Left lung (tissue), 10 donors: ENCODE results near the gene FOXL3. TPM values are rescaled to one million over a fixed set of nuclear protein-coding genes. Genes with fewer than 3 reads are reported as not detected.

Experiments used
- ATAC-seq: fragments of 200-7000 bp; cut with Tn5 transposase; one replicate; pipeline ENCODE4 v1.9.1; 2020; ENCODE audit warnings: moderate library complexity
- DNase-seq, 4 donors: peaks; one replicate each; pipeline ENCODE4 v3.0.0-alpha.2; 2013 to 2020
- H3K27ac ChIP-seq, 2 donors: fragments of 200-600 bp; sonication (generic) in 1 of 2; one replicate each; pipeline versions ENCODE4 v1.5.0 to v1.8.0; 2020 to 2021
- H3K27me3 ChIP-seq, 2 donors: fragments of 200-600 bp; sonication (generic) in 1 of 2; one replicate each; pipeline versions ENCODE4 v1.5.0 to v1.8.0; 2020 to 2021
- H3K36me3 ChIP-seq, 2 donors: fragments of 200-600 bp; sonication (generic) in 1 of 2; one replicate each; pipeline versions ENCODE4 v1.5.0 to v1.8.0; 2020 to 2021
- H3K4me1 ChIP-seq, 2 donors: fragments of 200-600 bp; one replicate each; pipeline ENCODE4 v1.8.0; 2021
- H3K4me3 ChIP-seq, 2 donors: fragments of 200-600 bp; sonication (generic) in 1 of 2; one replicate each; pipeline versions ENCODE4 v1.5.0 to v1.8.0; 2020 to 2021; ENCODE audit warnings: mild to moderate bottlenecking in 1 of 2
- H3K9me3 ChIP-seq, 2 donors: fragments of 200-600 bp; sonication (generic) in 1 of 2; one replicate each; pipeline versions ENCODE4 v1.5.0 to v1.8.0; 2020 to 2021
- intact Hi-C, 2 donors: fragments of 100-400 bp; cut with DNase I; formaldehyde crosslinking; loops; one replicate each; pipeline versions ENCODE4 v1.11.2 to v1.14.2; 2022
- polyA plus RNA-seq, 6 donors: library from polyadenylated mRNA; unstranded; fragments of 120-200 nt; gene quantifications; one replicate each; pipeline ENCODE4 v1.2.1, GENCODE V29; 2013; ENCODE audit not compliant: insufficient read length in 6 of 6
- total RNA-seq, 2 donors: library from RNA; stranded (reverse); fragmentation: NEBNext Ultra II Directional; extraction: Animal tissue kit (Norgen Biotek cat#: 25700); gene quantifications; one replicate each; pipeline ENCODE4 v1.2.1, GENCODE V29; 2021
- TF ChIP-seq, protein P1 (sequence below), 2 donors: fragments of 200-600 bp; sonication (generic) in 1 of 2; IDR thresholded peaks; one replicate each; pipeline versions ENCODE4 v1.5.0 to v1.8.0; 2021; ENCODE audit warnings: antibody characterized with exemption in 2 of 2
- donor health status: DM: no; HTN: yes; CAD: no.
- donor health status: DM: no; HTN: no; CAD: no.

The FOXL3 gene
- total and polyA plus RNA-seq, 8 donors: not detected

DNA sequence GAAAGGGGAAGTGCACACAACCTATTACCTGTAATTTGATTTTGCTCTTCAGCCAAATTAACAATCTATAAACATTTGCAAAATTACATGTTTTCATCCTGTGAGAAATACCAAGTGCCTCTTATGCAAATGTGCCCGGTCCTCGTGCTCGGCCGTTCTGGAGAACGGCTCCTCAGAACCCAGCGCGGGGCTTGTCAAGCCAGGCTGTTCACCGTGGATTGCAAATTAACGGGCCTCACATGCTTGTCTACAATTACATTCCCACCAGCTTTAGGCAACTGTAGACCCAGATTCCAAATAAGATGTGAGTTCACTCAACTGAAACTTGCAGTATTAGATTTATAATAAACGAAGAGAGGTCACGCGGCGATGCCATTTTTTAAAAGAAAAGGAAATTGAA is 8.8 kb downstream of the FOXL3 start:
- no peak for ATAC-seq
- intact Hi-C loops: no loop called here
- H3K27me3 ChIP-seq: peaks cover 0 to 33% of the 10 kb centered on the region in 2 donors

DNA sequence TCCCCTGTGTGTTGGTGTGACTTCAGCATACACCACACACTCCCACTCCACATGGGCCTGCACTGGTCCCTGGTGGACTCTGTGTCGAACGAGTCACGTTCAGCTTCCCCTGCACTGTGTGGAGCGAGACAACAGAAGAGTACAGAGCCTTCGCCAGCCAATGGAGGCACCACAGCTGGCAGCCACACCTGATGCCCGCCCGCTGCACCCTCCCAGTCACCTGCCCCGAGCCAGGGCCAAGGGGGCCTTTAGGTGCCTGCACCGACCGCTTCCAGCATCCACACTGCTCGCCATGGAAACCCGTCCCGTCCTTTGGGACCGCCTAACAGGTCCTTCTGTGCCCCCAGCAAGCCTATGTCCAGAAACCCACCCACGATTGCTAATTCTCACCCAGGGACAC is 9.2 kb downstream of the FOXL3 start:
- TF ChIP-seq, protein P1, sequence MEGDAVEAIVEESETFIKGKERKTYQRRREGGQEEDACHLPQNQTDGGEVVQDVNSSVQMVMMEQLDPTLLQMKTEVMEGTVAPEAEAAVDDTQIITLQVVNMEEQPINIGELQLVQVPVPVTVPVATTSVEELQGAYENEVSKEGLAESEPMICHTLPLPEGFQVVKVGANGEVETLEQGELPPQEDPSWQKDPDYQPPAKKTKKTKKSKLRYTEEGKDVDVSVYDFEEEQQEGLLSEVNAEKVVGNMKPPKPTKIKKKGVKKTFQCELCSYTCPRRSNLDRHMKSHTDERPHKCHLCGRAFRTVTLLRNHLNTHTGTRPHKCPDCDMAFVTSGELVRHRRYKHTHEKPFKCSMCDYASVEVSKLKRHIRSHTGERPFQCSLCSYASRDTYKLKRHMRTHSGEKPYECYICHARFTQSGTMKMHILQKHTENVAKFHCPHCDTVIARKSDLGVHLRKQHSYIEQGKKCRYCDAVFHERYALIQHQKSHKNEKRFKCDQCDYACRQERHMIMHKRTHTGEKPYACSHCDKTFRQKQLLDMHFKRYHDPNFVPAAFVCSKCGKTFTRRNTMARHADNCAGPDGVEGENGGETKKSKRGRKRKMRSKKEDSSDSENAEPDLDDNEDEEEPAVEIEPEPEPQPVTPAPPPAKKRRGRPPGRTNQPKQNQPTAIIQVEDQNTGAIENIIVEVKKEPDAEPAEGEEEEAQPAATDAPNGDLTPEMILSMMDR (IDR thresholded peaks at IDR 0.05): no peak
- intact Hi-C loops: no loop called here
- no peak for DNase-seq
- ATAC-seq: no peak
- no peak overlapping the region for H3K4me3 ChIP-seq
- no peaks in the 10 kb centered on the region for H3K36me3 ChIP-seq
- no peak overlapping the region for H3K27ac ChIP-seq
- H3K4me1 ChIP-seq: no peaks in the 10 kb centered on the region
- no peaks in the 10 kb centered on the region for H3K9me3 ChIP-seq
- H3K27me3 ChIP-seq: peaks cover 0 to 29% of the 10 kb centered on the region in 2 donors

More for the DNA sequence above, 8.8 kb downstream of the FOXL3 start:
- H3K36me3 ChIP-seq: no peaks in the 10 kb centered on the region
- no peak for DNase-seq
- H3K4me3 ChIP-seq: no peak overlapping the region
- H3K27ac ChIP-seq: no peak overlapping the region
- no peaks in the 10 kb centered on the region for H3K9me3 ChIP-seq
- TF ChIP-seq, protein P1 (IDR thresholded peaks at IDR 0.05): no peak
- H3K4me1 ChIP-seq: no peaks in the 10 kb centered on the region

DNA sequence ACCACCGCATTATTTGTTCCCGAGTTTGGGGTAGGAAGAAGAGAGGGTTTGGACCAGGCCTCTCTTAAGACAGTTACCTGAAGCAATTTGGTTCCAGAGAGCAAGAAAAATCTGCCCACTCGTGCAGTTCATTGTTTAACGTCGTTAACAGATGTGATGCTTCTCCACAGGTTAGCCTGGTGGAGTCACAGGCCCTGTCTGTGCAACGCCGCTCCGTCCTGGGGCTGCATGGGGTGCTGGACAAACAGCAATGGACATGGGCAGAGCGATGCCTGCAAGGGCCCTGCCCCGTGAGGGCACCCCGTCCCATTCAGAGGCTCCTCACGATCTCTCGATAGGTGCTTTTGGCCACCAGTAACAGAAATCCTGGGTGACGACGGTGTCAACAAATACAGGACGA is 9.7 kb downstream of the FOXL3 start:
- H3K4me1 ChIP-seq: no peaks in the 10 kb centered on the region
- intact Hi-C loops: no loop called here
- no peak overlapping the region for H3K4me3 ChIP-seq
- ATAC-seq: no peak
- no peak for DNase-seq
- no peaks in the 10 kb centered on the region for H3K9me3 ChIP-seq
- no peaks in the 10 kb centered on the region for H3K36me3 ChIP-seq
- no peak overlapping the region for H3K27ac ChIP-seq
- peaks cover 0 to 24% of the 10 kb centered on the region in 2 donors for H3K27me3 ChIP-seq
- TF ChIP-seq, protein P1 (IDR thresholded peaks at IDR 0.05): no peak

DNA sequence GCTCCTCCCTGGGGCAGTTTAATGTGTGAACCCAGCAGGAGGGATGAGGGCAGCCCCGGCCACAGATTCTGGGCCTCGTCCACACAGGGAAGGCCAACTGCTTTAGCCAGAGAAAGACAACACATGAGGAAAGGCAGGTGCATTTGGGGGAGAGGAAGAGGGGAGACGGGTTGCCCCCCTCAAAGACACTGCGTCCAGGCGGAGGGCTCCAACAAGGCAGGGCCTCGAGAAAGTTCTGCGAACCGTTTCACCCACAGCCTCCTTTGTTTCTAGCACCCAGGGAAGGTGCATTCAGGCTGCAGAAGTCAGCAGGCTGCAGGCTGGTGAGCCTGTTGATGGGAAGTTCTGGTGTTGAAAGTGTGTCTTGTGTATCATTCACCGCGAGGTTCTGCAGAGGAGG is 10.1 kb downstream of the FOXL3 start:
- intact Hi-C loops: no loop called here
- no peak for DNase-seq
- no peak for ATAC-seq

DNA sequence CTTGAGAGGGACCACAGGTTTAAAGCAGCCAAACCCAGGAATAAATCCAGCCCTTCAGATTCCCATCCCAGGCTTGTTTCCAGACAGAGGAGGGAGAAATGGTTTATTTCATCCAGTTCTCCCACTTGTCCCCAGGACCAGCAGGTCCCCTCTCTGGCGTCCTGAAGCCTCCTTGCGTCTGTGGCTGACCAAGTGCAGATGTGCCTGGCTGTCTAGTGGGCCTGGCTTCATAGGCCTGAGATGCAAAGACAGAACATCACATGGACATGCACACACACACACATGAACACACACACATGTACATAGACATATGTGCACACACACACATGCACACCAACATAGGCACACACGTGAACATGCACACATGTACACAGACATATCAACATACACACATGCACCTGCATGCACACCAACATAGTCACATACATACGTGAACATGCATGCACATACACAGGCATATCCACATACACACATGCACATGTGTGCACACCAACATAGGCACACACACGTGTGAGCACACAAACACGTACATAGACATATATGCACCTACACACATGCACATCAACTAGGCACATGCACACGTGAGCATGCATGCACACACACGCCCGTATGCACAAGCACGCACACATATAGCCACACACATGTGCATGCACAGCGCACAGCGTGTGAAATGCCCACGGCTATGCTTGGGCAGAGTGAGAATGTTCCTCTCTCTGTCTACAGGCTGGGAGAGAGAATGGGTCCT is 10.7 kb downstream of the FOXL3 start:
- Histone ChIP-seq H3K36me3 (no peaks in the 10 kb centered on the region), H3K4me1 (no peaks in the 10 kb centered on the region), H3K27me3 (peaks cover 0 to 21% of the 10 kb centered on the region in 2 donors), H3K9me3 (no peaks in the 10 kb centered on the region), H3K4me3 (no peak overlapping the region), H3K27ac (no peak overlapping the region)
- no peak for DNase-seq
- no peak for ATAC-seq
- intact Hi-C loops: no loop called here
- TF ChIP-seq, protein P1 (IDR thresholded peaks at IDR 0.05): no peak

More for the DNA sequence above, 10.1 kb downstream of the FOXL3 start:
- Histone ChIP-seq H3K9me3 (no peaks in the 10 kb centered on the region), H3K27me3 (peaks cover 0 to 21% of the 10 kb centered on the region in 2 donors), H3K27ac (no peak overlapping the region), H3K36me3 (no peaks in the 10 kb centered on the region), H3K4me1 (no peaks in the 10 kb centered on the region), H3K4me3 (no peak overlapping the region)
- TF ChIP-seq, protein P1 (IDR thresholded peaks at IDR 0.05): no peak
